Esophagus muscularis mucosa (tissue), 4 donors: ENCODE measurements around the gene PPP1R37.
A peak's percentile ranks its signal among the peaks of the same experiment; 100 is the strongest.

Source experiments
- CTCF ChIP-seq, 3 experiments: fragments of 200-600 bp in 2 of 3; fragments of 450-650 bp in 1 of 3; sonication (generic) in 2 of 3; IDR thresholded peaks; one replicate each; pipeline ENCODE4 v1.5.1; 2017 to 2019; ENCODE audit warnings: antibody characterized with exemption in 3 of 3, mild to moderate bottlenecking in 2 of 3, moderate library complexity in 1 of 3
- EP300 ChIP-seq: sonication (generic); formaldehyde crosslinking; IDR thresholded peaks from one replicate; pipeline ENCODE4 v1.6.1; 2017; ENCODE audit warnings: antibody characterized with exemption
- POLR2A ChIP-seq: fragments of 450-650 bp; IDR thresholded peaks from one replicate; pipeline ENCODE4 v1.6.1; 2017; ENCODE audit warnings: antibody characterized with exemption, moderate library complexity, mild to moderate bottlenecking, low read depth
- POLR2AphosphoS5 ChIP-seq, 2 donors: sonication (generic); formaldehyde crosslinking; IDR thresholded peaks; one replicate each; pipeline ENCODE4 v1.6.1; 2017; ENCODE audit warnings: antibody characterized with exemption in 2 of 2

GRCh38 chr19:45125975-45126493 lies 33.1 kb downstream of the PPP1R37 start:
- peak; percentile 39 to 59 (median 44) for TF ChIP-seq CTCF (IDR thresholded peaks at IDR 0.05)
- TF ChIP-seq EP300: no peak
- TF ChIP-seq POLR2A: no peak
- no peak for TF ChIP-seq POLR2AphosphoS5 (IDR thresholded peaks at IDR 0.05)
